Activated CD4-positive, CD25-positive, alpha-beta regulatory T cell treated with anti-CD3 and anti-CD28 coated beads, Interleukin-2, amount 50 U/mL, for 72 hours (primary cell): Measurements from ENCODE around the gene ROBO3.

Source experiments
- DNase-seq: peaks from one replicate; pipeline ENCODE4 v3.0.0; 2021

The ROBO3 gene

GRCh38 chr11:124876818-124877630 is 11.8 kb downstream of the ROBO3 start:
- no peak for DNase-seq

- no peak for DNase-seq
Measured at GRCh38 chr11:124877631-124877909, 12.3 kb downstream of the ROBO3 start.

DNA sequence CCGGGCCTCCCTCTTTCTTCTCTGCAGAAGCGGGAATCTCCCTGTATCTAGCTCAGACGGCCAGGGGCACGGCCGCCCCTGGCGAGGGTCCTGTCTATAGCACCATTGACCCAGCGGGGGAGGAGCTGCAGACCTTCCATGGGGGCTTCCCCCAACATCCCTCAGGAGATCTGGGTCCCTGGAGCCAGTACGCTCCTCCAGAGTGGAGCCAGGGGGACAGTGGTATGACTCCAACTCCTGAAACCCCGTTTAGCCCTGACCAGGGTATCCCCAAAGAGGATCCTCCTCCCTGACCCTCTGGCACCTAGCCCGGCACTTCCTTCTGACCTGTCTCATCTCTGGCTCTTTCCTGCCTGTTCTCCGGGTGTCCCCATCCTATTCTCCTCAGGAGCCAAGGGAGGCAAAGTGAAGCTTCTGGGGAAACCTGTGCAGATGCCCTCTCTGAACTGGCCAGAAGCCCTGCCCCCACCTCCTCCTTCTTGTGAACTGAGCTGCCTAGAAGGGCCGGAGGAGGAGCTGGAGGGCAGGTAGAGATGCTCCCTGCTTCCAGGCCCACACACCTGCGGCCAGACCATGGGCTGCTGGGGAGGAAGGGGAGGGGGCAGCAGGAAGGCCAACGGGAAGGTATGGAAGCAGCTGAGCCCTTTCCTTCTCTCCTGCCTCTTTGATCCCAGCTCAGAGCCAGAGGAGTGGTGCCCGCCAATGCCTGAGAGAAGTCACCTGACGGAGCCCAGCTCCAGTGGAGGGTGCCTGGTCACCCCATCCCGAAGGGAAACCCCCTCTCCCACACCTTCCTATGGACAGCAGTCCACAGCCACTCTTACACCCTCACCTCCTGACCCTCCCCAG is 12.9 kb downstream of the ROBO3 start:
- no peak for DNase-seq

DNA sequence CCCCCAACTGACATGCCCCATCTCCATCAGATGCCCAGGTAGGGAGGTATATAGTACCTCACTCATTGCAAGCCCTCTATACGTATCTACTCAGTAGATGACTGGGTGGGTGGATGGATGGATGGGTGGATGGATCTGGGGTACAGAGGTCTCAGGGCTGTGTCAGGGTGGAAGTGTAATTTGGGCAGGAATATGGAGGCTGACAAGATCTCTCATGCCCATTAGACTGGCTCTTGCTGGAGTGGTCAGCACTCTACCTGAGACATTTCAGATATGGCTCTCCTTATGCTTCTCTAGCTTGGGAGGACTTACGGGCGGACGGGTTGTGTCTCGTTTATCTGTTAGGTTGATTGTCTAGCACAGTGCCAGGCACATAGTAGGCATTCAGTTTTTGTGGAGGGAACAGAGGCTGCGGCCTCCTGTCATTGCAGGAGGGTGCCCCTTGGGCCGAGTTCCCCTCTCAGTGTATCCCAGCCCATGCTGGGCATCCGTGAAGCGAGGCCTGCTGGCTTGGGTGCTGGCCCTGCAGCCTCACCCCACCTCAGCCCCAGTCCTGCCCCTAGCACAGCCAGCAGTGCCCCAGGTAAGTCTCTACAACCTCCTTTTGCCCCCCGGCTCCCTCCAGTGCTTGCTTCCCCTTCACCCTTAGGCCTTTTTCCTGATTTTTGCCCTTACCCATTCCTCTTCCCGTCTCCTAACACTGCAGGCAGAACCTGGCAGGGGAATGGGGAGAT is 13.7 kb downstream of the ROBO3 start:
- no peak for DNase-seq

- DNase-seq = no peak
Measured at GRCh38 chr11:124879493-124880289, 14.5 kb downstream of the ROBO3 start.

- no peak for DNase-seq
Measured at GRCh38 chr11:124880290-124880611, 15.0 kb downstream of the ROBO3 start.

- no peak for DNase-seq
Measured at GRCh38 chr11:124880958-124881357, 15.7 kb downstream of the ROBO3 start.

DNA sequence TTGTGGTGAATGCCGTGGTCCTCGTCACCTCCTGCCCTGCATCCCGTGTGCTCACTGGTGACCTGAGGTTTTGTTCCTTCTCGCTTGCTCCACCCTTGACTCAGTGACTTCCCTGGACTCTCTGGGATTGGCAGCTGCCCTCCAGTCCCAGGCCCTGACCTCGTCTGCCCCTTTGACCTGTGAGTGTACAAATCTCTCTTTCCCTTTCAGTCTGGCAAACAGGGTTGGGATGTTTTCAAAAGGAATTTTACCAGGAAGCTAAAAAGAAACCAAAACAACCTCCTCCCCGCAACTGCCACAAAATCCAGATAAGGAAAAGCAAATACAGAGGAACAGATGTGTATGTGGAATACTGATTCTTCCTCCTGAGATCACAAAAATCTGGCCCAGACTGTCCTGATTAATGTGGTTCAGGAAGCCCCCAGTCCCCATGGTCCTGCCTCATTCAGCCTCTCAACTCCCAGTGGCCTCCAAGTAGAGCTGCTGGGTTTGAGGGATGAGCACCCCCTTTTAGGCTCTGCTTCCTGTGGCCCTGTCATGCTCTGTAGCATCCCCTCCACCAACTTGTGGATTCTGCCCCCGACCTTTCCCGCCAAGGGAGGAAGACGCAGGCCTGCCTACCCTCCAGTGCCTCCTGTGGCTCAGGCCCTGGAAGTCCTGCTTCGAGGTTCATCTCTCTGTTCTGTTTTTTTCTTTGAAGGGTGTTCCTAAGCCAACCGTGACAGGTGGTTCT is 17.3 kb downstream of the ROBO3 start:
- DNase-seq = no peak

DNA sequence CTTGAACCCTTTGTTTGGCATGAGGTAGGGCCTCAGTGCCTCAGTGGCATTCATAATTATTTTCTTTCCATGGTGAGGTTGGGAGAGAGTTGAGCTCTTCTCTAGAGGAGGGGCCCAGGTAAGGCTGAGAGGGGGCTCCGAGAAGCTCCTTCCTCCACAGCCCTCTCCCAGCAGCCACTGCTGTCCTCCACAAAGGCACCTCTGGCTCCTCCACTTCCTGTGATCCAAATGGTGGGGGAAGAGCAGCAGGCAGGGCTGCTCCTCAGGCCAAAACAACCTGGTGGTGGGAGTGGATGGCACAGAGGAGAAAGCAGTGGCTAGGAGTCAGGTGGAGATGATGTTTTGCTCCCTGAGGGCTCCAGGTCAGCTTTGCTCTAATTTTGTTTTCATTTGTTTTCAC is 19.1 kb downstream of the ROBO3 start:
- DNase-seq = no peak

DNA sequence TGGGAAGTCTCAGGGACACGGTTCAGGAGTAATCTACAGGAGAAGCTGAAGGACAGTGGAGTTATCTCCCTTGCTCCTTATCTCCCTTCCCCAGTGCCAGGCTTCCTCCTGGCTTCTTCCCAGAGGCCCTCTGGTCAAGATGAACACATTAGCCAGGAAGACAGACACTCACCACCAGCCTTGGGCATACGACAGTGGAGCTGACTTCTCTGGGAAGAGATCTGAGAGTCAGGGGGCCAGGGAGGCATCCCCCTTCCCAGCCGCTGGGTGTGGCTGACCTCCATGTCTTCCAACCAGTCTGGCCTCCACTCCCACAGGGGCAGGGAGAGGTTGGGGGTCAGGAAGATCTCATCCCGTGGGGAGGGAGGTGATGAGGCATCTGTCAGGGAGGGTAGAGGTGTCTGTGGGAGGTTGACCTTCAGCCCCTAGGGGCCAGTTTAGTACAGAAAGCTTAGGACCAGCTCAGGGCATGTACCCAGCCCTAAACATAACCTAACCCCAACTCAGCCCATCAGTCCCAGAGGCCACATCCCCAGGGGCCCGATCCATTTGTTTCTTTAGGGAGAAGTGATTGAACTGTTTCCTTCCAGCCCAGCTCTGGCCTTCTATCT is 19.7 kb downstream of the ROBO3 start:
- DNase-seq = no peak

DNA sequence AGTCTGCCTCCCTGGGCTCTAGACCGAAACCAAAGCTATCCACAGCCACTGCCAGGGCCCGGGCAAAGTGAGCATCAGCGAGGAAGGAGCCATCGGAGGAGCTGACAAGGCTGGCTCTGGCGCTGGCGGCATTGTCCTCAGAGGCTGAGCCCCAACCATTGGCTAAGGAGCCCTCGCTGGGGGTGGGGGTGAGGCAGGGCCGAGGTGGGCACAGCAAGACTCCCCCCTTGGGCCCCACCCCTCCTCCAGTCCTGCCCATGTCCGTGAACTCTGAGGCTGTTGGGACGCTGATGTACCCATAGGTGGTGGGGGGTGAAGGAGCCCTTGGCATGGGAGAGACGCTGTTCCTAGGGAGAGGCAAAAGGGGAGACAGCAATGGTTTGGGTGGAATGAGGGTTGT is 21.2 kb downstream of the ROBO3 start:
- no peak for DNase-seq

GRCh38 chr11:124886978-124887666 is 21.9 kb downstream of the ROBO3 start:
- DNase-seq = no peak

GRCh38 chr11:124887667-124888013 is 22.4 kb downstream of the ROBO3 start:
- DNase-seq = no peak

- no peak for DNase-seq
Measured at GRCh38 chr11:124889191-124890091, 24.2 kb downstream of the ROBO3 start.

DNA sequence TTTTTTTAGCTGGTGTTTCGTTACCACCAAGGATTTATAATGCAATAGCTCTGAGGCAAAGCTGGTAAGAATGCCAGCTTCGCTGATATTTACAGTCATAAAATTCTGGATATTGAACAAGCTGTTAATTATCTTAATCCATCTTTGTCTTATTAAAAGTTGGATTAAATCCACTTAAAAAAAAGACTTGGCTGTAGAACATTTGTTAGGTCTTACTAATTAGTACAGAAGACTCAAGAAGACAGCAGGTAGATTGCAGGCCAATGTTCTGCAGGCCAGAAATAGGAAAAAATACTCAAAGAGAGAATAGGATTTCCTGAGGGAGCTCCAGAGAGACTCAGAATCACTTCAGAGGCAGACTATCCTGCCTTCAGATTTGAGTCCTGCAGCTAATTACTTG is 24.9 kb downstream of the ROBO3 start:
- no peak for DNase-seq

DNA sequence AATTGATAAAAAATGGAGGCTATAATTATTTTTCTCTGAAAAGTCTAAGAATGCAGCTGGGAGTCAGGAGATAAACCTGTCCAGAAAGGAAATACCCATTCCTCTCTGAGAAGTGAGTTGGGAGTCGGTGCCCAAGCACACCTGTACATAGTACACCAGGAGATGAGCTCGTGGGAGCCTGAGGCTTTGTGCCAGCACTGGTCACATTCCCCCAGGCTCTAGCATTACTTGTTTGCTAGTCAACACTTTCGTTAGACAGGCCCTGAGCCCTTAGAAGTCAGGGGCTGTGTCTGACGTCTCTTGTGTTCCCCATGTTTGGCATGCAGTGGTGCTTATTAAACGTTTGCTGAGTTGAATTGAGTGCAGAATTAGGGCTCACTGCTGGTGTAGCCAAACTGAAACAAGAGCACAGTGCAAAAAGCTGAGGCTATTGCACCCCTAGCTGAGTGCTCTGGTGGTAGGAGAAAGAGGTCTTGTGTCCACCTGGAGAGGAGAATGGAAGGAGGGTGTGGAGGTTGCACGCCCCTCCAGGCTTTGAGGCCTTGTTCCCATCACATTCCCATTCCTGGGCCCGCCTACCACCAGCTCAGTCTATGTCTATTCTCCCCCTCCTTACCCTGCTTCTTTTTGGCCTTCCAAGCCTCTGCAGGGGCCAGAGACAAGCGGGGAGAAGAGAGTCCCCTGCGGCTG is 25.6 kb downstream of the ROBO3 start:
- DNase-seq = no peak

DNA sequence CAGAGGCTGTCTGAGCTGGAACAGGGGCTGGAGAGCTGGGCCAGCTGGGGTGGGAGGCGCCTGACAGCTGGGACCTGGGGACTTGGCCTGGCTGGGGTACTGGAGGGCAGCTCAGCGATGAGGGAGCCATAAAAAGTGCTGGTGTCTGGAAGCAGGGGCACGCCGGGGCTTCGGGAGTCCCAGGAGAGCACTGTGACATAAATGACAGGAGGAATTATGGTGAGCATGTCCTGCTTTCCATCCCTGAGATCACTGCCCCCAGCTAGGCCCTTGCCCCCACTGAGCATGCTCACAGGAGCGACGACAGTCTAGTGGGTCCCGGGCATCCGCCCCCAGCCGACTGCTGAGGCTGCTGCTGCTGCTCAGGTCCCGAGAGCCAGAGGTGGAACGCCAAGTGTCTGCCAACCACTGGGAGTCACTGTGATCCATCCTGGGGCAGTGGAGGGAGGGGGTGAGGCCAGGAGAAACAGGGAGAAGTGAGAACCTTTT is 26.2 kb downstream of the ROBO3 start:
- DNase-seq = no peak

DNA sequence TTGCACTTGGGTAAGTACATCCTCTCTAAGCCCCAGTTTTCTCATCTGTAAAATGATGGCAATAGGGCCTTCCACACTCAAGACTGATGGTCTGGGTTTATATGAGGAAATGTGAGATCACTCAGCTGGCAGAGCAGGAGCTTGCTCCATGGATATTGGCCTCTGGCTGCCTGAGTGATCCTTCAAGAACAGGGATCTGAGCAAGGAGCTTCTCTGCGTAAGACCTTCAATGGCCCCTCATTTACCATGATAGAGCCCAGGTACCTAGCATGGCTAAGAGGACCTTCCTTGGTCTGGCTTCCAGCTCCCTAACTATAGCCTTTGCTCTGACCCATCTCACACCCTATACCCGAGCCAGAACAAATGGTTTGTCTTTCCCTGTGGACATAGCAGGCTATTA is 26.9 kb downstream of the ROBO3 start:
- no peak for DNase-seq

DNA sequence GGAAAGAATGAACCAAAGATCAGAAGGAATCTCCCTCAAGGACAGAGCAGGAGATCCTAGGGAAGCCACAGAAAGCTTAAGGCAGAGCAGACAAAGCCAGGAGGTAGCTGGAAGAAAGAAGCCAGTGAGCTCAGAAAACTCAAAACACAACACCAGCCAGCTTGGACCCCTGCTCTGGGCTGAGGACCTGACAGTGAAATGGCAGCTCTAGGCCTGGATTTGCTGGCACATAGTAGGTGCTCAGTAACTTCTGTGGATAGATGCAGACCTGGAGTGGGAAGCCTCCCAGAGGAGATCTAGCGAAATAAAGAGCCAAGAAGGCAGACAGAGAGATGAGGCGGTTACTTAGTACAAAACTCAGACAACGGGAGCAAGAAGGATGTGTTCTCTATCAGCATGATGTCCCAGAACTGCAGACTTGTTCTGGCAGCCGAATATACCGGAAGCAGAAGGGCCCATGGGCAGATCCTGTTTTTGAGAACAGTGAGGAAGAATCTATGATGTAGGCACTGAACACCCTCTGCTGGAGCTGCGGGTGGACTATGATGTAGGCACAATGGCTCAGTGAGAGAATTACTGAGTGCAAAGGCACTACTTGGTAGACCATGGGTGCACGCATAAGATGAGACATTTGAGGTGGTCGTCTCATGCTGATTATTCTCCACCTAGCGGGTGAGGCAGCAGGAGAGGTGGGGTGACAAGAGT is 27.7 kb downstream of the ROBO3 start:
- no peak for DNase-seq
